Measurements from ENCODE around the gene PKIB. TPM values are rescaled to one million over a fixed set of nuclear protein-coding genes. Genes with fewer than 3 reads are reported as not detected.

The PKIB gene
- total RNA-seq, 1 experiment from 2014 or later: 62.9 TPM

- Histone ChIP-seq H3K36me3 (replicated peaks; ENCODE audit: control insufficient read depth, insufficient read depth, low read length) (no peaks in the 10 kb centered on the region), H3K27me3 (ENCODE audit: control insufficient read depth, insufficient read depth, low read length) (peaks cover 2% of the 10 kb centered on the region; the same call in 1 of the 2 replicates), H3K4me3 (ENCODE audit: insufficient read depth, low read depth, low read length) (no peak overlapping the region)
- DNase-seq: no peak
These were observed 160.8 kb downstream of the PKIB start for GRCh38 chr6:122770835-122771601.

- no peaks in the 10 kb centered on the region for H3K36me3 ChIP-seq (replicated peaks; ENCODE audit: control insufficient read depth, insufficient read depth, low read length)
- H3K27me3 ChIP-seq (ENCODE audit: control insufficient read depth, insufficient read depth, low read length): no peaks in the 10 kb centered on the region; the same call in 1 of the 2 replicates
- no peak overlapping the region for H3K4me3 ChIP-seq (ENCODE audit: insufficient read depth, low read depth, low read length)
- no peak for DNase-seq
These were observed 162.7 kb downstream of the PKIB start for GRCh38 chr6:122772724-122773415.

Other genes starting within 250 kb of the PKIB start
- gene HSF2, start 210.8 kb upstream of the PKIB start, total RNA-seq (2014; rRNA removed; shearing (Covaris generic)): 31.6 and 40.5 TPM in 2 replicates
- gene SERINC1, start 138.6 kb upstream of the PKIB start, total RNA-seq (2014; rRNA removed; shearing (Covaris generic)): 40.1 and 52.0 TPM in 2 replicates
- gene FABP7, start 169.3 kb downstream of the PKIB start, total RNA-seq (2014; rRNA removed; shearing (Covaris generic)): 0.11 and 0.28 TPM in 2 replicates
- gene SMPDL3A, start 178.9 kb downstream of the PKIB start, total RNA-seq (2014; rRNA removed; shearing (Covaris generic)): 0.89 and 1.8 TPM in 2 replicates

Measured in H7 (cell line).